NCI-H82 treated with DMSO at 0.1 percent for 48 hours (cell line): Measurements from ENCODE around the gene HMCN2.
"Not testable (repeated sequence)": the region's sequence is repeated elsewhere in the genome, so short reads cannot be mapped to it uniquely, and the experiment has no call there.

Source experiments
- DNase-seq: peaks from one replicate; lab custom pipeline; 2025; ENCODE audit not compliant: unreplicated experiment; lab: John Stamatoyannopoulos, UW

HMCN2 gene

GRCh38 chr9:130262771-130263170, 2.8 kb upstream of the HMCN2 start:
- no peak for DNase-seq

- no peak for DNase-seq
Measured at GRCh38 chr9:130263601-130264413, 1.8 kb upstream of the HMCN2 start.

- no peak for DNase-seq
Measured at GRCh38 chr9:130264414-130265350, 878 bp upstream of the HMCN2 start.

GRCh38 chr9:130266236-130267098, 907 bp downstream of the HMCN2 start:
- no peak for DNase-seq

GRCh38 chr9:130267930-130268329, 2.4 kb downstream of the HMCN2 start:
- DNase-seq: no peak

GRCh38 chr9:130268521-130269211, 3.1 kb downstream of the HMCN2 start:
- no peak for DNase-seq

- no peak for DNase-seq
Measured at GRCh38 chr9:130271473-130271872, 5.9 kb downstream of the HMCN2 start.

- DNase-seq: no peak
Measured at GRCh38 chr9:130275156-130275555, 9.6 kb downstream of the HMCN2 start.

GRCh38 chr9:130276121-130276520, 10.6 kb downstream of the HMCN2 start:
- no peak for DNase-seq

- DNase-seq: no peak
Measured at GRCh38 chr9:130276955-130277354, 11.4 kb downstream of the HMCN2 start.

GRCh38 chr9:130277525-130277924, 12.0 kb downstream of the HMCN2 start:
- DNase-seq: not testable (repeated sequence)

- no peak for DNase-seq
Measured at GRCh38 chr9:130283539-130284248, 18.1 kb downstream of the HMCN2 start.

- DNase-seq: no peak
Measured at GRCh38 chr9:130284249-130284625, 18.7 kb downstream of the HMCN2 start.

- DNase-seq: no peak
Measured at GRCh38 chr9:130284690-130285089, 19.1 kb downstream of the HMCN2 start.

GRCh38 chr9:130285271-130285670, 19.7 kb downstream of the HMCN2 start:
- no peak for DNase-seq

GRCh38 chr9:130286072-130286770, 20.7 kb downstream of the HMCN2 start:
- no peak for DNase-seq

- no peak for DNase-seq
Measured at GRCh38 chr9:130286781-130287428, 21.3 kb downstream of the HMCN2 start.

GRCh38 chr9:130287736-130288135, 22.2 kb downstream of the HMCN2 start:
- no peak for DNase-seq

- DNase-seq: no peak
Measured at GRCh38 chr9:130288393-130288792, 22.8 kb downstream of the HMCN2 start.
